ENCODE measurements around the gene MYH7.

The MYH7 gene

DNA sequence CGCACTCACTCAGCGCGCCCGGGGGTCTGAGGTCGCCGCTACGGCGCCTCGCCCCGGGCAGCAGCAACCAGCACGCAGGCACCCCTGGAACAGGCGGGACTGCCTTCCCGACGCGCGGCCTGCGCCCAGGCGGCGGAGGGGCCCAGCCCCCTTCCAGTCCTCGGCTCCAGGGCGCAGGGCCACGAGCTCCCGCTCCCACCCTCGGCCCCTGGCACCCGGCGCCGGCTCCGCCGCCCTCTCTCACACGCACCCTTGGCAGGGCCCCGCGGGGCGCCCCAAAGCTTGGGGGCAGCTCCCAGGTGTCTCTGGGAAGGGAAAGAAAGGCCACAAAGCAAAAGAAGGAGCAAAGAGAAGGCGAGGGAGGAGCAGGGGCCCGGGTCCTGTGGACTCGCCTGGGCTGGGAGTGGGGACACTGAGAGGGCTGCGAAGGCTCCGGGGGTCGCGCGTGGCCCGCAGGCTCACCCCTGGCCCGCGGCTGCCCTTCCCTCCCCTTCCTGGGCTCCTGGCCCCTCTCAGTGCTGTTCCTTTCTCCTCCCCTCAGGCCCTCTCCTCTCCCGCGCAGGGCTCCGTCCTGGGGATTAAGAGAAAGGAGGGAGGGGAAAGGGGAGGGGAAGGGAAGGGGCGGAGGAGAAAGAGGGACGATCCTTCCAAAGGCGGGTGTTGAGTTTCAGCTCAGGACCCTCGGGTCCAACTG, 69.6 kb downstream of the MYH7 start:
- no peak for DNase-seq

DNA sequence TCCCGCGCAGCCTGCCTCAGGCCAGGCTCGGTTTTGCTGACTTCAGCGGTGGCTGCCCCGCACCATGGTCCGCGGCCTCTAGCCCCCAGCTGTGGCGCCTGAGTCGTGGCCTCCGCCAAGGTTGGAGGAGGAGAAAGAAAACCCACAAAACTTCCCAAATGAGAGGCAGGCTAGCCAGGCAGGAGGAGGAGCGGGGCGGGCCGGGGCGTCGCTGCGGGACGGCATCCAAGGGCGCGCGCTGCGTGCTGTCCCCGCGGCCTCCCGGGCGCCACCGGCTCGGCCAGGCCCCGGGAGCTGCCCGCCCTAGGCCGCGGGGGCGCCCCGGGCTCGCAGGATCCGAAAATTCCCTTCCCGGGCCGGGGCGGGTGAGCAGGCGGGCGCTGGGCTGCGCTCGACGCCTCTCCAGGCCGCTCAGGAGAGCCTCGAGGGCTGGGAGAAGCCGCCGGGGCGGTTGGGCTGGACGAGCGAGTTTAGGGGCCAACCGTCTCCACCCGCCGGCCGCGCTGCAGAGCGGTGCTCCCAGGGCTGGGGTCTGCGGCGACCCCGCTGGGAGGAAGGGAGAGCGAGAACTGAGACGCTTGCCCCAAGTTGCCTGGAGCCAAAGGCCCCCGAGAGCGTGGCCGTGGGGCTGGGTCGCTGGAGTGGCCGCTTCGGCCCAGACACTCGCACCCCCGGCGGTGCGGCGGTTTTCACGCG, 70.3 kb downstream of the MYH7 start, which contains the start of gene EFS:
Gene EFS, minus strand, starts transcription at position 137 of the 696 bp plus-strand sequence. CDS start 147 bp downstream, outside the sequence.
- DNase-seq = no peak

DNA sequence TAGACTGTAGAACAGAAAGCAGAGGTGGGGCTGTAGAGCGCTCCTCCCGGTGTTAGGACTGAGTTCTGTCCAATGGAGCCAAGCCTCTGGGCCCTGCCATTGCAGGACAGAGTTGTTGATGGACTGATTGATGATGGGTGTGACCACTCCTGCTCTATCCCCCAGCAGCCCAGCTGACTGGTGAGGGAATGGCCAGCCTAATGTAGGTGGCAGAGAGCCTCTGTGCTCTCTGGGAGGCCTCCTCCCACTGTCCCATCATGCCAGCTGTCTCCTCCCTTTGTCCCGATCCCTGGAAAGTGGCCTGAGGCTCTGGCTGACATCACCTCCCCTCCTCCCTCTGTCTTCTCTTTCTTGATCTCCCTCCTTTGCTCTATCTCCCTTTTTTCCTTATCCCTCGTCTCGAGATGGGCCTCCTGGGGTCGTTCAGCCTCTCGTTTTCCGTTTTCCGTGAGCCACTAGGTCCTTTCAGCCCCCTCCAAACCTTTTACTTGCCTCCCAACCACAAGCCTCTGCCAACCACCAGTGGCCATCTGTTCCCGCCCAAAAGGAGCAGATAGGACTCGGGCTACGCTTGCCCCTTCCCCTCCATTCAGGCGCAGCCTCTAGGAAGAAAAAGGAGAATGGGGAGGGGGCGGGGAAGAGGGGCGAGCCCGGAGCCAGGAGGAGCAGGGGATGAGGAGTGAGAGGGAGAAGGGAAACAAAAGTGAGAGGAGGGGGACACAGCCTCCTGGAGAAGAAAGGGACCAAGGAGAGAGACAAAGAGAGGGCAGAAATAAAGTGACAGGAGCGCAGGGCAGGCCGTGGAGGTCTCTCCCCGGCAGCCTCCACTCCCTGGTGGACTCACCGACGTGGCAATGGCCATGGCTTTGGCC, 71.1 kb downstream of the MYH7 start:
- no peak for DNase-seq
